Nephron (organoid): Measurements from ENCODE around the gene KIF3C.

Experiments
- H3K27ac Mint-ChIP-seq, 3 experiments: 2 replicates each; pipeline ENCODE4 v1.8.0; 2020; ENCODE audit warnings: mixed read lengths in 3 of 3, mild to moderate bottlenecking in 2 of 3, moderate library complexity in 1 of 3
- H3K27me3 Mint-ChIP-seq: 2 replicates; pipeline ENCODE4 v1.8.0; 2021; ENCODE audit warnings: low read depth, mild to moderate bottlenecking, moderate library complexity, mixed read lengths
- H3K36me3 Mint-ChIP-seq: 2 replicates; pipeline ENCODE4 v1.8.0; 2020; ENCODE audit warnings: low read depth, mixed read lengths
- H3K4me1 Mint-ChIP-seq: 2 replicates; pipeline ENCODE4 v1.8.0; 2020; ENCODE audit warnings: mixed read lengths
- H3K4me3 Mint-ChIP-seq, 3 experiments: 2 replicates each; pipeline ENCODE4 v1.8.0; 2020; ENCODE audit warnings: mild to moderate bottlenecking in 3 of 3, mixed read lengths in 3 of 3, moderate library complexity in 2 of 3
- H3K9me3 Mint-ChIP-seq: 2 replicates; pipeline ENCODE4 v1.8.0; 2020; ENCODE audit warnings: mixed read lengths
- TF ChIP-seq, protein P1 (sequence below), 3 experiments: fragments of 200-600 bp; sonication (generic); IDR thresholded peaks; one replicate each; pipeline ENCODE4 v1.5.0; 2021; ENCODE audit warnings: antibody characterized with exemption in 3 of 3; ENCODE audit not compliant: unreplicated experiment in 3 of 3

KIF3C gene

GRCh38 chr2:25980076-25980887, 2.0 kb downstream of the KIF3C start:
- peak overlapping the region; percentile 79 to 94 (median 89) for H3K4me3 Mint-ChIP-seq
- peaks cover 44% of the 10 kb centered on the region for H3K4me1 Mint-ChIP-seq
- H3K27me3 Mint-ChIP-seq, result no peaks in the 10 kb centered on the region
- H3K27ac Mint-ChIP-seq, result no peak overlapping the region
- TF ChIP-seq, protein P1, sequence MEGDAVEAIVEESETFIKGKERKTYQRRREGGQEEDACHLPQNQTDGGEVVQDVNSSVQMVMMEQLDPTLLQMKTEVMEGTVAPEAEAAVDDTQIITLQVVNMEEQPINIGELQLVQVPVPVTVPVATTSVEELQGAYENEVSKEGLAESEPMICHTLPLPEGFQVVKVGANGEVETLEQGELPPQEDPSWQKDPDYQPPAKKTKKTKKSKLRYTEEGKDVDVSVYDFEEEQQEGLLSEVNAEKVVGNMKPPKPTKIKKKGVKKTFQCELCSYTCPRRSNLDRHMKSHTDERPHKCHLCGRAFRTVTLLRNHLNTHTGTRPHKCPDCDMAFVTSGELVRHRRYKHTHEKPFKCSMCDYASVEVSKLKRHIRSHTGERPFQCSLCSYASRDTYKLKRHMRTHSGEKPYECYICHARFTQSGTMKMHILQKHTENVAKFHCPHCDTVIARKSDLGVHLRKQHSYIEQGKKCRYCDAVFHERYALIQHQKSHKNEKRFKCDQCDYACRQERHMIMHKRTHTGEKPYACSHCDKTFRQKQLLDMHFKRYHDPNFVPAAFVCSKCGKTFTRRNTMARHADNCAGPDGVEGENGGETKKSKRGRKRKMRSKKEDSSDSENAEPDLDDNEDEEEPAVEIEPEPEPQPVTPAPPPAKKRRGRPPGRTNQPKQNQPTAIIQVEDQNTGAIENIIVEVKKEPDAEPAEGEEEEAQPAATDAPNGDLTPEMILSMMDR (IDR thresholded peaks at IDR 0.05; ENCODE audit: unreplicated experiment in 3 of 3), result no peak
- no peaks in the 10 kb centered on the region for H3K9me3 Mint-ChIP-seq
- peaks cover 24% of the 10 kb centered on the region for H3K36me3 Mint-ChIP-seq

GRCh38 chr2:25979001-25979400, 3.3 kb downstream of the KIF3C start:
- Mint-ChIP-seq H3K4me1 (peaks cover 44% of the 10 kb centered on the region), H3K4me3 (peak overlapping the region; percentile 71 to 79 (median 75)), H3K27me3 (no peaks in the 10 kb centered on the region), H3K9me3 (no peaks in the 10 kb centered on the region), H3K27ac (peak overlapping the region in 2 of 3 experiments; percentile 17 to 57), H3K36me3 (peaks cover 28% of the 10 kb centered on the region)
- TF ChIP-seq, protein P1 (IDR thresholded peaks at IDR 0.05; ENCODE audit: unreplicated experiment in 3 of 3), result no peak

DNA sequence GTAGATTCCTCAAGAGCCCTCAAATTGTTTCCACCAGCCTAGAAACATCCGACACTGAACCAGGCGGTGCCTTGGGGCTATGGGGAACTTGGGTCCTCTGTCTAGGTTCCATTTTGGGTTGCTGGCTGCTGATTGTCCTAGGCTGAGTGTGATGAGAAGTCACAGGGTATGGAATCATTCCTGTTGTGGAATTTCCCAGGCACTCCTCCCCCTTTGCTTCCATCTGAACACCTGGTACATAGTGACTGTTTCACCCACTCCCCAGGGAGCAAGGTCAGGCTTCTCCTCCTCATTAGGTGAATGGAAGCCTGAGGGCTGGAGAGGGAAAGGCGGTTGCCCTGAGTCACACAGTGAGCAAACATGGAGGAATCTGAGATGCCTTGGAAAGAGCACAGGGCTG, 4.5 kb downstream of the KIF3C start:
- Mint-ChIP-seq H3K36me3 (peaks cover 35% of the 10 kb centered on the region), H3K9me3 (no peaks in the 10 kb centered on the region), H3K4me1 (peaks cover 38% of the 10 kb centered on the region), H3K4me3 (peak overlapping the region; percentile 12 to 67 (median 50)), H3K27ac (peak overlapping the region in 1 of 3 experiments; percentile 19), H3K27me3 (no peaks in the 10 kb centered on the region)
- TF ChIP-seq, protein P1 (IDR thresholded peaks at IDR 0.05; ENCODE audit: unreplicated experiment in 3 of 3), result no peak

- Mint-ChIP-seq H3K9me3 (no peaks in the 10 kb centered on the region), H3K36me3 (peaks cover 41% of the 10 kb centered on the region), H3K4me3 (peak overlapping the region; percentile 50 to 67 (median 50)), H3K4me1 (peaks cover 38% of the 10 kb centered on the region), H3K27ac (peak overlapping the region; percentile 13 to 26 (median 19)), H3K27me3 (no peaks in the 10 kb centered on the region)
- TF ChIP-seq, protein P1 (IDR thresholded peaks at IDR 0.05; ENCODE audit: unreplicated experiment in 3 of 3), result no peak
Measured at GRCh38 chr2:25976983-25977741, 5.1 kb downstream of the KIF3C start.

DNA sequence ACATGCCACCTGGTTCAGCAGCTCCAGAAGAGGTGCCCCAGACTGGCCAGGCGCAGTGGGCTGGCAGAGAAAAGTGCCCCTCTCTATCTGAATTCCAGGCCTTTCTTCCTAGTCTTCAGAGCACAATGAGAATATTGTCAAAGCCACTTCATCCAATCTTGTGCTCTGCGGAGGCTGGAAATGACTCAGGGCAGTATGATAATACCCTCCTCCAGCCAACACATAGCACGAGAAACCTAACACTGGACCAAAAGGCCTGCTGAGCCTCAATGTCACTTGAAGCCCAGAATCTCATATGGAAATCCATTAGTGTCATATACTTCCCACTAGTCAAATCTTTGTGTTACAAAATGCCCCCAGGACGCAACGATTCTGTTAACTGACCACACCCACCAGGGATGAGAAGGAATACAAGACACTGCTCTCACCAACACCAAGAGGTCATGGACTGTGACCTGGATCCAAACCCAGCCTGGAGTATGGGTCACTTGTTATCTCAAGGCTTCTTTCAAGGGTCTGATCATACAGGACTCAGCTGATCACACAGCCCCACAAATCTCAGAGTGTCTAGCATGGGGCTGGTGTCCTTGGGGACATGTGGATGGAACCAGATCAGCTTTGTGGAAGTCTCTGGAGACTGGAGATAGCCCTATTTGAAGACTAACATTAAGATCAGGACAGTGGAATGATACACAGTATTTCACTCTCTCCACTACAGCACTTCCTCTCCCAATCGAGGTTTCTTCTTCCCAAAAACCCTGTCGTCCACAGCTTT, 10.1 kb downstream of the KIF3C start:
- peaks cover 54% of the 10 kb centered on the region for H3K36me3 Mint-ChIP-seq
- no peaks in the 10 kb centered on the region for H3K9me3 Mint-ChIP-seq
- H3K4me1 Mint-ChIP-seq, result peaks cover 6% of the 10 kb centered on the region
- H3K27me3 Mint-ChIP-seq, result no peaks in the 10 kb centered on the region
- H3K4me3 Mint-ChIP-seq, result no peak overlapping the region
- H3K27ac Mint-ChIP-seq, result no peak overlapping the region
- TF ChIP-seq, protein P1 (IDR thresholded peaks at IDR 0.05; ENCODE audit: unreplicated experiment in 3 of 3), result no peak
